HepG2 (cell line): ENCODE data around the gene MAIP1. TPM values are rescaled to one million over a fixed set of nuclear protein-coding genes. Genes with fewer than 3 reads are reported as not detected.
A peak's percentile ranks its signal among the peaks of the same experiment; 100 is the strongest.

Experiments
- CTCF ChIP-seq: sonication (generic); formaldehyde crosslinking; IDR thresholded peaks from 2 replicates; pipeline ENCODE4 v1.5.0; 2020; ENCODE audit warnings: mild to moderate bottlenecking, missing genetic modification reagents, moderate library complexity
- GLI4 ChIP-seq: sonication (generic); formaldehyde crosslinking; IDR thresholded peaks from 2 replicates; pipeline ENCODE4 v1.5.1; 2020; ENCODE audit warnings: missing genetic modification reagents, mild to moderate bottlenecking, moderate library complexity, borderline replicate concordance
- HNRNPK ChIP-seq: fragments of 200-400 bp; formaldehyde crosslinking; IDR thresholded peaks from 2 replicates; pipeline ENCODE4 v1.6.1; 2018; ENCODE audit warnings: low read length, low read depth, moderate library complexity, mild to moderate bottlenecking; ENCODE audit not compliant: poor library complexity, severe bottlenecking
- NFE2L2 ChIP-seq: fragments of 150-350 bp; IDR thresholded peaks from 2 replicates; pipeline ENCODE4 v1.6.1; 2014; ENCODE audit warnings: low read length
- NFKB2 ChIP-seq: sonication (generic); formaldehyde crosslinking; IDR thresholded peaks from 2 replicates; pipeline ENCODE4 v1.4.0; 2020; ENCODE audit warnings: missing genetic modification reagents, borderline replicate concordance
- ZNF605 ChIP-seq: sonication (generic); formaldehyde crosslinking; IDR thresholded peaks from 2 replicates; pipeline ENCODE4 v1.8.0; 2022; ENCODE audit warnings: mild to moderate bottlenecking, missing genetic modification reagents
- ZNF646 ChIP-seq: sonication (generic); formaldehyde crosslinking; IDR thresholded peaks from 2 replicates; pipeline ENCODE4 v1.9.0; 2021; ENCODE audit warnings: mild to moderate bottlenecking, missing genetic modification reagents
- polyA plus RNA-seq, 8 experiments: library from polyadenylated mRNA; depleted of rRNA in 3 of 8; stranded (reverse) in 7 of 8; unstranded in 1 of 8; fragments of >200 nt; fragmentation: Illumina TruSeq in 4 of 8; extraction: Trizol in 4 of 8; gene quantifications; 2 replicates each; pipeline versions ENCODE4 v1.2.1 to v1.2.3, GENCODE V29; 2011 to 2016; ENCODE audit warnings: low read depth in 4 of 8, missing spikeins in 1 of 8, mixed read lengths in 1 of 8; ENCODE audit not compliant: insufficient read depth in 1 of 8
- total RNA-seq, 5 experiments: library from RNA; depleted of rRNA; stranded (reverse); fragments of >200 nt; fragmentation: Illumina TruSeq; extraction: Trizol; gene quantifications; 2 replicates each; pipeline ENCODE4 v1.2.3, GENCODE V29; 2016; ENCODE audit warnings: low read depth in 1 of 5
- TF ChIP-seq, protein P1 (sequence below): sonication (generic); formaldehyde crosslinking; IDR thresholded peaks from 2 replicates; pipeline ENCODE4 v1.4.0; 2020; ENCODE audit warnings: missing genetic modification reagents
- TF ChIP-seq, protein P2 (sequence below): sonication (generic); formaldehyde crosslinking; IDR thresholded peaks from 2 replicates; pipeline ENCODE4 v1.9.0; 2022; ENCODE audit warnings: missing genetic modification reagents, mild to moderate bottlenecking, borderline replicate concordance
- TF ChIP-seq, protein P3 (sequence below): sonication (generic); formaldehyde crosslinking; IDR thresholded peaks from 2 replicates; pipeline ENCODE4 v1.9.0; 2021; ENCODE audit warnings: missing genetic modification reagents, mild to moderate bottlenecking, borderline replicate concordance
- TF ChIP-seq, protein P4 (sequence below): sonication (generic); formaldehyde crosslinking; IDR thresholded peaks from 2 replicates; pipeline ENCODE4 v1.5.0; 2020; ENCODE audit warnings: mild to moderate bottlenecking, missing genetic modification reagents

MAIP1 gene
- total and polyA plus RNA-seq, 2 of the 13 experiments (the other 11 are each of a cell fraction or from before 2014, with no cell fraction given) = 22.3 to 72.9 TPM

DNA sequence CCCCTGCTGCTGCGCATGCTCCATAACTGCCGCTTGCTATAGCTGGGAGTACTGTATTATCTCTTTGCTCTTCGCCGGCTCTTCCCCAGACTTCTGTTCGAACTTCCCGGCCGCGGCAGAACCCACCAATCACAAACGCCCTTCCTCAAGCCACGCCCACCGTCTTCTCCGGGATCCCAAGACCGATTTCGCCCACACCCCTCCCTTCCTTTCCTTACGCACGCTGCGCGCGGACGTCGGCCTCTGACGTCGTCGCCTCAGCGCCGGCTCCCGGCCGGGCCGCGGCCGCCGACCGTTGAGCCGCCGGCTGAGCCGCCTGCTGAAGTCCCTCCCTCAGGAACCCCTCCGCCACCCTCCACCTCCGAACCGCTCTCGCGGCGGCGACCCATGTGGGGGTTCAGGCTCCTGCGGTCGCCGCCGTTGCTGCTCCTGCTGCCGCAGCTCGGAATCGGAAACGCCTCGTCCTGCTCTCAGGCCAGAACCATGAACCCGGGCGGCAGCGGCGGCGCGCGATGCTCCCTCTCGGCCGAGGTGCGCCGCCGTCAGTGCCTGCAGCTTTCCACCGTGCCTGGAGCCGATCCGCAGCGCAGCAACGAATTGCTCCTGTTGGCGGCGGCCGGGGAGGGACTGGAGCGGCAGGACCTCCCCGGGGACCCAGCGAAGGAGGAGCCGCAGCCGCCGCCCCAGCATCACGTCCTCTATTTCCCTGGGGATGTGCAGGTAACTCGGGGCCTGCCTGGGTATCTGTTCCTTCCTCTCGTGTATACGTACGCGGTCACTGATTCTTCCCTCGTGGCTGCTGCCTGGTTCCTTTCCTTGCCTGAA is 44.1 kb upstream of the MAIP1 start, which contains the start of gene C2orf69 (continued):
- TF ChIP-seq, protein P1, sequence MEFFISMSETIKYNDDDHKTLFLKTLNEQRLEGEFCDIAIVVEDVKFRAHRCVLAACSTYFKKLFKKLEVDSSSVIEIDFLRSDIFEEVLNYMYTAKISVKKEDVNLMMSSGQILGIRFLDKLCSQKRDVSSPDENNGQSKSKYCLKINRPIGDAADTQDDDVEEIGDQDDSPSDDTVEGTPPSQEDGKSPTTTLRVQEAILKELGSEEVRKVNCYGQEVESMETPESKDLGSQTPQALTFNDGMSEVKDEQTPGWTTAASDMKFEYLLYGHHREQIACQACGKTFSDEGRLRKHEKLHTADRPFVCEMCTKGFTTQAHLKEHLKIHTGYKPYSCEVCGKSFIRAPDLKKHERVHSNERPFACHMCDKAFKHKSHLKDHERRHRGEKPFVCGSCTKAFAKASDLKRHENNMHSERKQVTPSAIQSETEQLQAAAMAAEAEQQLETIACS (CRISPR knock-in tag) = 0 out of 2 replicates have a peak, but pooled peaks have one; percentile 25
- TF ChIP-seq ZNF646 (CRISPR knock-in tag) = peak; percentile 59; the same call in 1 of the 2 replicates
- no peak for TF ChIP-seq NFE2L2
- no peak; the same call in none of the 2 replicates for TF ChIP-seq ZNF605
- TF ChIP-seq CTCF = peak; percentile 34
- TF ChIP-seq HNRNPK = peak; percentile 98
- TF ChIP-seq, protein P2, sequence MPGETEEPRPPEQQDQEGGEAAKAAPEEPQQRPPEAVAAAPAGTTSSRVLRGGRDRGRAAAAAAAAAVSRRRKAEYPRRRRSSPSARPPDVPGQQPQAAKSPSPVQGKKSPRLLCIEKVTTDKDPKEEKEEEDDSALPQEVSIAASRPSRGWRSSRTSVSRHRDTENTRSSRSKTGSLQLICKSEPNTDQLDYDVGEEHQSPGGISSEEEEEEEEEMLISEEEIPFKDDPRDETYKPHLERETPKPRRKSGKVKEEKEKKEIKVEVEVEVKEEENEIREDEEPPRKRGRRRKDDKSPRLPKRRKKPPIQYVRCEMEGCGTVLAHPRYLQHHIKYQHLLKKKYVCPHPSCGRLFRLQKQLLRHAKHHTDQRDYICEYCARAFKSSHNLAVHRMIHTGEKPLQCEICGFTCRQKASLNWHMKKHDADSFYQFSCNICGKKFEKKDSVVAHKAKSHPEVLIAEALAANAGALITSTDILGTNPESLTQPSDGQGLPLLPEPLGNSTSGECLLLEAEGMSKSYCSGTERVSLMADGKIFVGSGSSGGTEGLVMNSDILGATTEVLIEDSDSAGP = peak; percentile 97
- peak; percentile 90; the same call in 1 of the 2 replicates for TF ChIP-seq NFKB2 (CRISPR knock-in tag)
- TF ChIP-seq, protein P3, sequence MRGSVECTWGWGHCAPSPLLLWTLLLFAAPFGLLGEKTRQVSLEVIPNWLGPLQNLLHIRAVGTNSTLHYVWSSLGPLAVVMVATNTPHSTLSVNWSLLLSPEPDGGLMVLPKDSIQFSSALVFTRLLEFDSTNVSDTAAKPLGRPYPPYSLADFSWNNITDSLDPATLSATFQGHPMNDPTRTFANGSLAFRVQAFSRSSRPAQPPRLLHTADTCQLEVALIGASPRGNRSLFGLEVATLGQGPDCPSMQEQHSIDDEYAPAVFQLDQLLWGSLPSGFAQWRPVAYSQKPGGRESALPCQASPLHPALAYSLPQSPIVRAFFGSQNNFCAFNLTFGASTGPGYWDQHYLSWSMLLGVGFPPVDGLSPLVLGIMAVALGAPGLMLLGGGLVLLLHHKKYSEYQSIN (CRISPR knock-in tag) = no peak
- TF ChIP-seq GLI4 (CRISPR knock-in tag) = 0 out of 2 replicates have a peak, but pooled peaks have one; percentile 91
- TF ChIP-seq, protein P4, sequence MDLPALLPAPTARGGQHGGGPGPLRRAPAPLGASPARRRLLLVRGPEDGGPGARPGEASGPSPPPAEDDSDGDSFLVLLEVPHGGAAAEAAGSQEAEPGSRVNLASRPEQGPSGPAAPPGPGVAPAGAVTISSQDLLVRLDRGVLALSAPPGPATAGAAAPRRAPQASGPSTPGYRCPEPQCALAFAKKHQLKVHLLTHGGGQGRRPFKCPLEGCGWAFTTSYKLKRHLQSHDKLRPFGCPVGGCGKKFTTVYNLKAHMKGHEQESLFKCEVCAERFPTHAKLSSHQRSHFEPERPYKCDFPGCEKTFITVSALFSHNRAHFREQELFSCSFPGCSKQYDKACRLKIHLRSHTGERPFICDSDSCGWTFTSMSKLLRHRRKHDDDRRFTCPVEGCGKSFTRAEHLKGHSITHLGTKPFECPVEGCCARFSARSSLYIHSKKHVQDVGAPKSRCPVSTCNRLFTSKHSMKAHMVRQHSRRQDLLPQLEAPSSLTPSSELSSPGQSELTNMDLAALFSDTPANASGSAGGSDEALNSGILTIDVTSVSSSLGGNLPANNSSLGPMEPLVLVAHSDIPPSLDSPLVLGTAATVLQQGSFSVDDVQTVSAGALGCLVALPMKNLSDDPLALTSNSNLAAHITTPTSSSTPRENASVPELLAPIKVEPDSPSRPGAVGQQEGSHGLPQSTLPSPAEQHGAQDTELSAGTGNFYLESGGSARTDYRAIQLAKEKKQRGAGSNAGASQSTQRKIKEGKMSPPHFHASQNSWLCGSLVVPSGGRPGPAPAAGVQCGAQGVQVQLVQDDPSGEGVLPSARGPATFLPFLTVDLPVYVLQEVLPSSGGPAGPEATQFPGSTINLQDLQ (CRISPR knock-in tag) = no peak
